OCI-LY7 (cell line): ENCODE data around the gene MAP3K1.

Experiments used
- EZH2phosphoT487 ChIP-seq: fragments of 200-600 bp; sonication (generic); IDR thresholded peaks from 2 replicates; pipeline ENCODE4 v1.6.1; 2018; ENCODE audit warnings: low read depth, borderline replicate concordance, mild to moderate bottlenecking, mixed run types, antibody characterized with exemption, low read length, moderate library complexity, mixed read lengths
- TF ChIP-seq, protein P1 (sequence below): fragments of 200-600 bp; sonication (generic); conservative IDR thresholded peaks from 2 replicates; pipeline ENCODE4 v1.5.1; 2014; ENCODE audit warnings: mild to moderate bottlenecking, antibody characterized with exemption, low read length, moderate library complexity, mixed read lengths

DNA sequence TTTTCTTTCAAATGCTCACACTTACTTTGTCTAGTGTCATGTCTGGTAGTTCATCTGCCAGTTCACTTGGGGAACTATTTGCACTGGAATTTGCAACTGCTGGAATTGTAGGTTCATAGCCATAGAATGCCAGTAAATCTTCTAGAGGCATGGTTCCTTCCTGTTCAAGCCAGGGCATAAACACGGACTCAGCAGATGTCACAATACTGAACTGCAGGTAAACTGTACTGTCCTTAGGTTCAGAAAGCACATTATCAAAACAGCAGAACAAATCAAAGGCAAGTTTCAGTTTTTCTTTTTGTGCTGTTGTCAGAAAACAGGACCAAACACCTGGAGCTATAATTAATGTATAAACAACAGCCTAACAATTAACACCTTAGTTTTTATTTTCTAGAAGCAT is 123.5 kb downstream of the MAP3K1 start:
- TF ChIP-seq, protein P1, sequence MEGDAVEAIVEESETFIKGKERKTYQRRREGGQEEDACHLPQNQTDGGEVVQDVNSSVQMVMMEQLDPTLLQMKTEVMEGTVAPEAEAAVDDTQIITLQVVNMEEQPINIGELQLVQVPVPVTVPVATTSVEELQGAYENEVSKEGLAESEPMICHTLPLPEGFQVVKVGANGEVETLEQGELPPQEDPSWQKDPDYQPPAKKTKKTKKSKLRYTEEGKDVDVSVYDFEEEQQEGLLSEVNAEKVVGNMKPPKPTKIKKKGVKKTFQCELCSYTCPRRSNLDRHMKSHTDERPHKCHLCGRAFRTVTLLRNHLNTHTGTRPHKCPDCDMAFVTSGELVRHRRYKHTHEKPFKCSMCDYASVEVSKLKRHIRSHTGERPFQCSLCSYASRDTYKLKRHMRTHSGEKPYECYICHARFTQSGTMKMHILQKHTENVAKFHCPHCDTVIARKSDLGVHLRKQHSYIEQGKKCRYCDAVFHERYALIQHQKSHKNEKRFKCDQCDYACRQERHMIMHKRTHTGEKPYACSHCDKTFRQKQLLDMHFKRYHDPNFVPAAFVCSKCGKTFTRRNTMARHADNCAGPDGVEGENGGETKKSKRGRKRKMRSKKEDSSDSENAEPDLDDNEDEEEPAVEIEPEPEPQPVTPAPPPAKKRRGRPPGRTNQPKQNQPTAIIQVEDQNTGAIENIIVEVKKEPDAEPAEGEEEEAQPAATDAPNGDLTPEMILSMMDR, result no peak
- no peak for TF ChIP-seq EZH2phosphoT487
